ENCODE measurements around the gene DHX34. TPM values are rescaled to one million over a fixed set of nuclear protein-coding genes. Genes with fewer than 3 reads are reported as not detected.
A peak's percentile ranks its signal among the peaks of the same experiment; 100 is the strongest.

The DHX34 gene
- polyA plus RNA-seq, 3 donors, result 3.4 to 34.4 (median 3.8) TPM

- no peak for TF ChIP-seq CTCF (IDR thresholded peaks at IDR 0.05)
- Histone ChIP-seq H3K36me3 (replicated peaks in 1 of 2; ENCODE audit: control insufficient read depth in 1 of 2, insufficient read depth in 2 of 2, low read length in 2 of 2) (no peaks in the 10 kb centered on the region), H3K4me3 (replicated peaks in 1 of 3; ENCODE audit: low read depth in 2 of 3, low read length in 3 of 3) (peak overlapping the region in 1 of 3 experiments; percentile 60), H3K79me2 (ENCODE audit: insufficient read depth, low read length) (no peaks in the 10 kb centered on the region), H3K4me1 (ENCODE audit: control insufficient read depth in 1 of 2, insufficient read depth in 2 of 2, low read length in 2 of 2) (peaks cover 48 to 65% of the 10 kb centered on the region in 2 donors), H4K20me1 (ENCODE audit: insufficient read depth, low read length) (no peaks in the 10 kb centered on the region), H3K4me2 (replicated peaks; ENCODE audit: extremely low read depth, low read length, poor library complexity, severe bottlenecking) (peak overlapping the region; percentile 69), H3K27me3 (ENCODE audit: control insufficient read depth in 2 of 2, insufficient read depth in 2 of 2, low read length in 2 of 2) (no peaks in the 10 kb centered on the region), H3K9me3 (replicated peaks in 1 of 2; ENCODE audit: control insufficient read depth in 1 of 2, insufficient read depth in 1 of 2, low read length in 2 of 2) (no peaks in the 10 kb centered on the region), H2AFZ (ENCODE audit: insufficient read depth, low read depth, low read length, poor library complexity, severe bottlenecking) (peak overlapping the region; percentile 68), H3K27ac (ENCODE audit: low read depth in 1 of 2, low read length in 2 of 2) (peak overlapping the region; percentile 97 to 98), H3K9ac (ENCODE audit: insufficient read depth, low read length, poor library complexity, severe bottlenecking) (peak overlapping the region; percentile 75)
- intact Hi-C loops (cut with micrococcal nuclease), result loop anchor here in 1 of 2 donors (5.0 kb wide), 1 partner anchor 33 kb away; no protein-coding TSS in a partner anchor
- peak; percentile 71 to 84 (median 72) for DNase-seq
- Mint-ChIP-seq H3K4me1 (peaks cover 61% of the 10 kb centered on the region), H3K4me3 (peak overlapping the region; percentile 63 to 76), H3K27ac (peak overlapping the region; percentile 94 to 99 (median 96)), H3K27me3 (ENCODE audit: low read depth in 3 of 3) (peaks cover 2 to 8% (median 3%) of the 10 kb centered on the region in 3 donors), H3K9me3 (no peaks in the 10 kb centered on the region), H3K36me3 (peaks cover 4 to 11% of the 10 kb centered on the region in 2 donors)
- 0% methylated on average over 5 of the region's 9 CpGs for WGBS (ENCODE audit: insufficient coverage)
Measured at GRCh38 chr19:47330466-47330869, 18.6 kb upstream of the DHX34 start.

DNA sequence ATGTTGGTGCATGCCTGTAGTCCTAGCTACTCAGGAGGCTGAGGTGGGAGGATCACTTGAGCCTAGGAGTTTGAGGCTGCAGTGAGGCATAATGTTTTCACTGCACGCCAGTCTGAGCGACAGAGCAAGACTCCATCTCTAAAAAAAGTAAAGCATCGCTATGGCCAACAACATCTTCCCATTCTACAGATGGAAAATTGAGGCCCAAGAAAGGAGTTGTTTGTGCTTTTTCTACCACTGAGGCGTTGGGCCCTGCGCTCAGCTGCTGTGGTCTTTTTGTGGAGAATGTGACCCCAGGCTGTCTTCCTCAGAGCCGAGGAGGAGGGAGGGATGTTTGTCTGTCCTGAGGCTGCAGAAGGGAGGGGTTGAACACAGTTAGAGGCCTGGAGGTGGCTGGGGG, 17.6 kb upstream of the DHX34 start:
- WGBS (ENCODE audit: insufficient coverage), result 92% methylated on average over 3 of the region's 6 CpGs
- Histone ChIP-seq H3K4me1 (ENCODE audit: control insufficient read depth in 1 of 2, insufficient read depth in 2 of 2, low read length in 2 of 2) (peaks cover 56 to 71% of the 10 kb centered on the region in 2 donors), H2AFZ (ENCODE audit: insufficient read depth, low read depth, low read length, poor library complexity, severe bottlenecking) (no peak overlapping the region), H3K9ac (ENCODE audit: insufficient read depth, low read length, poor library complexity, severe bottlenecking) (peak overlapping the region; percentile 75), H3K36me3 (replicated peaks in 1 of 2; ENCODE audit: control insufficient read depth in 1 of 2, insufficient read depth in 2 of 2, low read length in 2 of 2) (no peaks in the 10 kb centered on the region), H3K27me3 (ENCODE audit: control insufficient read depth in 2 of 2, insufficient read depth in 2 of 2, low read length in 2 of 2) (no peaks in the 10 kb centered on the region), H3K79me2 (ENCODE audit: insufficient read depth, low read length) (no peaks in the 10 kb centered on the region), H3K4me2 (replicated peaks; ENCODE audit: extremely low read depth, low read length, poor library complexity, severe bottlenecking) (peak overlapping the region; percentile 69), H4K20me1 (ENCODE audit: insufficient read depth, low read length) (no peaks in the 10 kb centered on the region), H3K4me3 (replicated peaks in 1 of 3; ENCODE audit: low read depth in 2 of 3, low read length in 3 of 3) (peak overlapping the region in 1 of 3 experiments; percentile 60), H3K27ac (ENCODE audit: low read depth in 1 of 2, low read length in 2 of 2) (peak overlapping the region; percentile 97 to 98), H3K9me3 (replicated peaks in 1 of 2; ENCODE audit: control insufficient read depth in 1 of 2, insufficient read depth in 1 of 2, low read length in 2 of 2) (no peaks in the 10 kb centered on the region)
- Mint-ChIP-seq H3K9me3 (no peaks in the 10 kb centered on the region), H3K4me3 (no peak overlapping the region), H3K27ac (peak overlapping the region; percentile 94 to 99 (median 96)), H3K36me3 (peaks cover 4 to 11% of the 10 kb centered on the region in 2 donors), H3K27me3 (ENCODE audit: low read depth in 3 of 3) (peaks cover 2 to 8% (median 4%) of the 10 kb centered on the region in 3 donors), H3K4me1 (peaks cover 62% of the 10 kb centered on the region)
- intact Hi-C loops (cut with micrococcal nuclease), result loop anchor here in 1 of 2 donors (5.0 kb wide), 1 partner anchor 34 kb away; no protein-coding TSS in a partner anchor
- TF ChIP-seq CTCF (IDR thresholded peaks at IDR 0.05), result no peak
- DNase-seq, result no peak
